Measurements from ENCODE around the gene BAD. TPM values are rescaled to one million over a fixed set of nuclear protein-coding genes. Genes with fewer than 3 reads are reported as not detected.
"Not testable (repeated sequence)": the region's sequence is repeated elsewhere in the genome, so short reads cannot be mapped to it uniquely, and the experiment has no call there.

The BAD gene
- total and polyA plus RNA-seq, 2 donors: 64.1 to 65.8 TPM

DNA sequence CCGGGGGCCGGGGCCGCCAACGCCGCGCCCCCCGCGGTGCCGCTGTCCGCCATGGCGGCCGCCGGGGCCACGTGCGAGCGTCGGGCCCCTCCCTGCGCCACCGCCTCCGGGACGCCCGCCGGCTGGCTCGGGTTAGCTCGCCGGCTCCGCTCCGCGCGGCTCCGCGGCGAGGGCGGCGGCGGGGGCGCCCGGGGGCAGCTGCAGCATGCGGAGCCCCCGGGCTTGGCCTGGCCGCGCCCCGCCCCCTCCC, 37.9 kb downstream of the BAD start:
- H3K4me3 ChIP-seq (ENCODE audit: low read length in 2 of 2): peak overlapping the region; percentile 64 to 74
- 2% methylated on average over 43 of the region's 43 CpGs for WGBS
- peaks cover 4 to 30% of the 10 kb centered on the region in 2 donors for H3K27me3 ChIP-seq (ENCODE audit: control insufficient read depth in 2 of 2, insufficient read depth in 1 of 2, low read length in 1 of 2)
- not testable (repeated sequence) for DNase-seq (ENCODE audit: low read depth in 6 of 9, low spot score in 9 of 9); H3K27ac ChIP-seq (ENCODE audit: low read depth in 1 of 2, low read length in 1 of 2)
- peaks cover 0 to 19% of the 10 kb centered on the region in 2 donors for H3K36me3 ChIP-seq (ENCODE audit: control insufficient read depth in 2 of 2, insufficient read depth in 2 of 2, low read length in 1 of 2)
- peaks cover 0 to 12% of the 10 kb centered on the region in 2 donors for H3K9me3 ChIP-seq (ENCODE audit: control insufficient read depth in 2 of 2, insufficient read depth in 1 of 2, low read length in 1 of 2)
- H3K4me1 ChIP-seq (ENCODE audit: control insufficient read depth in 2 of 2, insufficient read depth in 2 of 2, low read length in 2 of 2): peaks cover 34 to 77% of the 10 kb centered on the region in 2 donors

GRCh38 chr11:64245797-64246620, 38.5 kb downstream of the BAD start:
- Histone ChIP-seq H3K27ac (ENCODE audit: low read depth in 1 of 2, low read length in 1 of 2) (peak overlapping the region; percentile 79 to 86), H3K36me3 (ENCODE audit: control insufficient read depth in 2 of 2, insufficient read depth in 2 of 2, low read length in 1 of 2) (peaks cover 0 to 19% of the 10 kb centered on the region in 2 donors), H3K4me1 (ENCODE audit: control insufficient read depth in 2 of 2, insufficient read depth in 2 of 2, low read length in 2 of 2) (peaks cover 33 to 74% of the 10 kb centered on the region in 2 donors), H3K27me3 (ENCODE audit: control insufficient read depth in 2 of 2, insufficient read depth in 1 of 2, low read length in 1 of 2) (peaks cover 4 to 28% of the 10 kb centered on the region in 2 donors), H3K9me3 (ENCODE audit: control insufficient read depth in 2 of 2, insufficient read depth in 1 of 2, low read length in 1 of 2) (peaks cover 0 to 15% of the 10 kb centered on the region in 2 donors), H3K4me3 (ENCODE audit: low read length in 2 of 2) (peak overlapping the region; percentile 64 to 74)
- under 1% methylated on average over 46 of the region's 46 CpGs for WGBS
- DNase-seq (ENCODE audit: low read depth in 6 of 9, low spot score in 9 of 9): peak in 1 of 9 donors; percentile 69

GRCh38 chr11:64245401-64245796, 39.1 kb downstream of the BAD start:
- peaks cover 0 to 19% of the 10 kb centered on the region in 2 donors for H3K36me3 ChIP-seq (ENCODE audit: control insufficient read depth in 2 of 2, insufficient read depth in 2 of 2, low read length in 1 of 2)
- peak overlapping the region; percentile 79 to 86 for H3K27ac ChIP-seq (ENCODE audit: low read depth in 1 of 2, low read length in 1 of 2)
- H3K9me3 ChIP-seq (ENCODE audit: control insufficient read depth in 2 of 2, insufficient read depth in 1 of 2, low read length in 1 of 2): peaks cover 0 to 17% of the 10 kb centered on the region in 2 donors
- peak in 4 of 9 donors; percentile 62 to 81 (median 72) for DNase-seq (ENCODE audit: low read depth in 6 of 9, low spot score in 9 of 9)
- H3K4me3 ChIP-seq (ENCODE audit: low read length in 2 of 2): peak overlapping the region; percentile 64 to 74
- WGBS: 1% methylated on average over 6 of the region's 6 CpGs
- peaks cover 28 to 71% of the 10 kb centered on the region in 2 donors for H3K4me1 ChIP-seq (ENCODE audit: control insufficient read depth in 2 of 2, insufficient read depth in 2 of 2, low read length in 2 of 2)
- H3K27me3 ChIP-seq (ENCODE audit: control insufficient read depth in 2 of 2, insufficient read depth in 1 of 2, low read length in 1 of 2): peaks cover 4 to 22% of the 10 kb centered on the region in 2 donors

DNA sequence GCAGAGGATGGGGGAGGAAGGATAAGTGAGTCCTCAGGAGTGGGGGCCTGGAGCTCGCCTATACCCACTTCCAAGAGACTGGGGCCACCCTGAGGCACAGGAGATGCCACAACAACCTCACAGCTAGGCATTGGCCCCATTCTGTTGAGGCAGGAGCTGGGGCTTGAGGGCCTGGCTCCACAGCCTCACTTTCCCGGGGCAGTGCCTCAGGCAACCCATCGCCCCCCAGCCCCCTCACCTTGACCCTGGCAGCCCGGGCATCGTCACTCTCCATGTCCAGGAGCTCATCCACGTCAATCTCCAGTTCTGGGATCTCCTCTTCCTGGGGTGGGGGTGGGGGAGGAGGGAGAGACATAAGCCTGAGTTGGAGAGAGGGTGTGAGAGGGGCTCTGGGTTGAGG, 39.5 kb downstream of the BAD start:
- H3K4me1 ChIP-seq (ENCODE audit: control insufficient read depth in 2 of 2, insufficient read depth in 2 of 2, low read length in 2 of 2): peaks cover 26 to 71% of the 10 kb centered on the region in 2 donors
- peak overlapping the region; percentile 77 to 79 for H3K27ac ChIP-seq (ENCODE audit: low read depth in 1 of 2, low read length in 1 of 2)
- no peak for DNase-seq (ENCODE audit: low read depth in 6 of 9, low spot score in 9 of 9)
- H3K27me3 ChIP-seq (ENCODE audit: control insufficient read depth in 2 of 2, insufficient read depth in 1 of 2, low read length in 1 of 2): peaks cover 4 to 18% of the 10 kb centered on the region in 2 donors
- H3K4me3 ChIP-seq (ENCODE audit: low read length in 2 of 2): peak overlapping the region; percentile 64 to 74
- H3K36me3 ChIP-seq (ENCODE audit: control insufficient read depth in 2 of 2, insufficient read depth in 2 of 2, low read length in 1 of 2): peaks cover 0 to 19% of the 10 kb centered on the region in 2 donors
- WGBS: 41% methylated on average over 6 of the region's 6 CpGs
- H3K9me3 ChIP-seq (ENCODE audit: control insufficient read depth in 2 of 2, insufficient read depth in 1 of 2, low read length in 1 of 2): peaks cover 0 to 14% of the 10 kb centered on the region in 2 donors

GRCh38 chr11:64244107-64244506, 40.4 kb downstream of the BAD start:
- Histone ChIP-seq H3K27me3 (ENCODE audit: control insufficient read depth in 2 of 2, insufficient read depth in 1 of 2, low read length in 1 of 2) (peaks cover 4 to 18% of the 10 kb centered on the region in 2 donors), H3K27ac (ENCODE audit: low read depth in 1 of 2, low read length in 1 of 2) (no peak overlapping the region)
- DNase-seq (ENCODE audit: low read depth in 6 of 9, low spot score in 9 of 9): no peak

DNA sequence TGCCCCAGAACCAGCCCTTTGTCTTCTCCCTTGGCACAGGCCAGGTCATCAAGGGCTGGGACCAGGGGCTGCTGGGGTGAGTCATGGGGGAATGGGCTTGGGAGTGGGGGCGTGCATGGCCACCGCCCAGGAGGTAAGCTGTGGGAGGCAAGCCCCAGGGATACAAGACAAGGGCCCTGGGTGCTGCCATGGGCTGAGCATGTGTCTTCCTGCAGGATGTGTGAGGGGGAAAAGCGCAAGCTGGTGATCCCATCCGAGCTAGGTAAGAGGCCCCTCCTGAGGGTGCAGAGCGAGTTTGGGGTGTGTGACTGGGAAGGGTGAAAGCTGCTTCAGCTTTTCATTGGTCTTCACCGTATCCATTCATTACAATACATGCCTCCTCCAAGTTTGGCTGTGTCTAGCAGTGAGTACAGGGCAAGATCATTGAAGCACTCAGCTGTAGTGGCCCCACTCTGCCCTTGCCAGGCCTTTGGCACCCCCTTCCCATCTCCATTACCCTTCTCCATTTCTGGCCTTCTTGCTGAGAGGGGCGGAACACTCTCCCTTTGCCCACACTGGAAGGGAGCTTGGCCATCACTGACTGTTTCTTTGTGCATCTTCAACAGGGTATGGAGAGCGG, 41.1 kb downstream of the BAD start:
- H3K4me3 ChIP-seq (ENCODE audit: low read length in 2 of 2): no peak overlapping the region
- H3K9me3 ChIP-seq (ENCODE audit: control insufficient read depth in 2 of 2, insufficient read depth in 1 of 2, low read length in 1 of 2): peaks cover 0 to 14% of the 10 kb centered on the region in 2 donors
- H3K27me3 ChIP-seq (ENCODE audit: control insufficient read depth in 2 of 2, insufficient read depth in 1 of 2, low read length in 1 of 2): peaks cover 3 to 15% of the 10 kb centered on the region in 2 donors
- H3K4me1 ChIP-seq (ENCODE audit: control insufficient read depth in 2 of 2, insufficient read depth in 2 of 2, low read length in 2 of 2): peaks cover 26 to 77% of the 10 kb centered on the region in 2 donors
- peaks cover 7 to 19% of the 10 kb centered on the region in 2 donors for H3K36me3 ChIP-seq (ENCODE audit: control insufficient read depth in 2 of 2, insufficient read depth in 2 of 2, low read length in 1 of 2)
- no peak overlapping the region for H3K27ac ChIP-seq (ENCODE audit: low read depth in 1 of 2, low read length in 1 of 2)
- no peak for DNase-seq (ENCODE audit: low read depth in 6 of 9, low spot score in 9 of 9)
- 95% methylated on average over 8 of the region's 8 CpGs for WGBS

More at GRCh38 chr11:64244107-64244506, 40.4 kb downstream of the BAD start:
- Histone ChIP-seq H3K4me3 (ENCODE audit: low read length in 2 of 2) (no peak overlapping the region), H3K36me3 (ENCODE audit: control insufficient read depth in 2 of 2, insufficient read depth in 2 of 2, low read length in 1 of 2) (peaks cover 0 to 19% of the 10 kb centered on the region in 2 donors), H3K4me1 (ENCODE audit: control insufficient read depth in 2 of 2, insufficient read depth in 2 of 2, low read length in 2 of 2) (peaks cover 26 to 70% of the 10 kb centered on the region in 2 donors), H3K9me3 (ENCODE audit: control insufficient read depth in 2 of 2, insufficient read depth in 1 of 2, low read length in 1 of 2) (peaks cover 0 to 14% of the 10 kb centered on the region in 2 donors)
- 81% methylated on average over 5 of the region's 5 CpGs for WGBS

- Histone ChIP-seq H3K27ac (ENCODE audit: low read depth in 1 of 2, low read length in 1 of 2) (peak overlapping the region; percentile 92 to 99), H3K4me1 (ENCODE audit: control insufficient read depth in 2 of 2, insufficient read depth in 2 of 2, low read length in 2 of 2) (peaks cover 20 to 80% of the 10 kb centered on the region in 2 donors), H3K27me3 (ENCODE audit: control insufficient read depth in 2 of 2, insufficient read depth in 1 of 2, low read length in 1 of 2) (no peaks in the 10 kb centered on the region), H3K4me3 (ENCODE audit: low read length in 2 of 2) (peak overlapping the region; percentile 54 to 80), H3K9me3 (ENCODE audit: control insufficient read depth in 2 of 2, insufficient read depth in 1 of 2, low read length in 1 of 2) (peaks cover 0 to 14% of the 10 kb centered on the region in 2 donors), H3K36me3 (ENCODE audit: control insufficient read depth in 2 of 2, insufficient read depth in 2 of 2, low read length in 1 of 2) (peaks cover 19 to 22% of the 10 kb centered on the region in 2 donors)
- under 1% methylated on average over 63 of the region's 63 CpGs for WGBS
- peak in 8 of 9 donors; percentile 95 to 100 (median 99) for DNase-seq (ENCODE audit: low read depth in 6 of 9, low spot score in 9 of 9)
Observed at GRCh38 chr11:64241491-64242374, 42.7 kb downstream of the BAD start.

DNA sequence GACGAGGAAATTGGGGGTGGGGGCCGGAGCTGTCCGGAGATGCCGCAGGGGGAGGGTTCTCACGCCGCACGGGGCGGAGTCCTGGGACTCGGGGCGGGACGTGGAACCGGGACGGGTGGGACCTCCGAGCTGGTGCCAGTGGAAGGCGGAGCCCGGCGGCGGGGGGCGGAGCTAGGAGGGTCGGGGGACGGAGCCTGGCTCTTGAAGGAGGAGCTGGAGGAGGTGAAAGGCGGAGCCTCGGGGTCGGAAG, 43.3 kb downstream of the BAD start:
- peaks cover 19 to 22% of the 10 kb centered on the region in 2 donors for H3K36me3 ChIP-seq (ENCODE audit: control insufficient read depth in 2 of 2, insufficient read depth in 2 of 2, low read length in 1 of 2)
- DNase-seq (ENCODE audit: low read depth in 6 of 9, low spot score in 9 of 9): peak in 1 of 9 donors; percentile 97
- peak overlapping the region; percentile 54 to 80 for H3K4me3 ChIP-seq (ENCODE audit: low read length in 2 of 2)
- peaks cover 20 to 80% of the 10 kb centered on the region in 2 donors for H3K4me1 ChIP-seq (ENCODE audit: control insufficient read depth in 2 of 2, insufficient read depth in 2 of 2, low read length in 2 of 2)
- H3K27me3 ChIP-seq (ENCODE audit: control insufficient read depth in 2 of 2, insufficient read depth in 1 of 2, low read length in 1 of 2): no peaks in the 10 kb centered on the region
- H3K27ac ChIP-seq (ENCODE audit: low read depth in 1 of 2, low read length in 1 of 2): peak overlapping the region; percentile 96 to 99
- under 1% methylated on average over 24 of the region's 24 CpGs for WGBS
- H3K9me3 ChIP-seq (ENCODE audit: control insufficient read depth in 2 of 2, insufficient read depth in 1 of 2, low read length in 1 of 2): peaks cover 0 to 14% of the 10 kb centered on the region in 2 donors

Data from thymus (tissue), 11 donors.